Measurements from ENCODE around the gene DNAAF5. TPM values are rescaled to one million over a fixed set of nuclear protein-coding genes. Genes with fewer than 3 reads are reported as not detected.

Gene DNAAF5
- total and polyA plus RNA-seq, 9 of the 15 experiments (the other 6 are each of a cell fraction or from before 2014, with no cell fraction given) = 3.1 to 69.7 (median 19.1) TPM

DNA sequence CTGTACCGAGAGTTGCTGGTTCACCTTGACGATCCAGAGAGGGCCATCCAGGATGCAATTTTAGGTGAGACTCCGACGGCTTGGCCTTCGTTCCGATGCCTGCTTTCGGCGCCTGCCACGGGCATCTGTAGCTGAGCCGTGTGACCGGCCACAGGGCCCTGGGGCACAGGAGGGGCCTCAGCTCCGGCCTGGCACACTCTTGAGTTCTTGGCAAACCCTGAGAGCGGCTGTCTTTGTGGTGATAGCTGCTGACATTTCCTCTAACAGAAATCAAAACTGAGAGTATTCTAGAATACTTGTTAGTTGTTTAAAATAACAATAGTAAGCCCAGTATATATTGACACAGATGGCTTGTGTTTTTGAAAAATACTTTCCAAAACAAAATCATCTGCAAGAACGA lies 53.6 kb downstream of the DNAAF5 start:
- no peaks in the 10 kb centered on the region for H4K20me1 ChIP-seq (replicated peaks; ENCODE audit: control insufficient read depth, insufficient read depth, low read length)
- WGBS (ENCODE audit: insufficient coverage, low coverage, missing lambda C conversion rate) = 96% methylated on average over 14 of the region's 14 CpGs
- intact Hi-C loops (cut with micrococcal nuclease) (loop anchor here (10.0 kb wide), 1 partner anchor 185 kb away; no protein-coding TSS in a partner anchor), in situ Hi-C loops (cut with MboI) (no loop called here)
- H3K9ac ChIP-seq (ENCODE audit: insufficient read depth in 1 of 2, low read depth in 2 of 2, low read length in 2 of 2) = no peak overlapping the region
- H2AFZ ChIP-seq (ENCODE audit: low read depth, low read length) = no peak overlapping the region
- CTCF ChIA-PET (ENCODE audit: low intra/inter-chr PET ratio) = no interaction called here
- DNase-seq (ENCODE audit: extremely low read depth in 1 of 4, low spot score in 3 of 4) = no peak
- H3K4me1 ChIP-seq (replicated peaks in 1 of 2; ENCODE audit: control insufficient read depth in 2 of 2, insufficient read depth in 2 of 2, low read length in 2 of 2) = no peaks in the 10 kb centered on the region; a peak in 1 of 5 replicates
- H3K4me2 ChIP-seq (ENCODE audit: insufficient read depth, low read length) = no peak overlapping the region
- no peaks in the 10 kb centered on the region for H3K79me2 ChIP-seq (ENCODE audit: control insufficient read depth, insufficient read depth, low read length)
- no peak overlapping the region for H3K27ac ChIP-seq (ENCODE audit: extremely low read depth, low read depth, low read length)
- peaks cover 98% of the 10 kb centered on the region for H3K36me3 ChIP-seq (ENCODE audit: control insufficient read depth, insufficient read depth, low read length)
- no TSS peak for BruUV-seq (replicated peaks)
- no peaks in the 10 kb centered on the region for H3K27me3 ChIP-seq (ENCODE audit: control insufficient read depth in 2 of 2, insufficient read depth in 2 of 2, low read length in 2 of 2)
- H3K4me3 ChIP-seq = no peak overlapping the region
- H3K9me1 ChIP-seq (ENCODE audit: control insufficient read depth, insufficient read depth, low read length) = no peaks in the 10 kb centered on the region
- POLR2A ChIA-PET = no interaction called here
- ATAC-seq = no peak
- no peaks in the 10 kb centered on the region for H3K9me3 ChIP-seq (replicated peaks; ENCODE audit: control insufficient read depth, insufficient read depth, low read depth, low read length)
- FAIRE-seq = no peak
- TF ChIP-seq NRF1 (conservative IDR thresholded peaks at IDR 0.05 in 1 of 2, IDR thresholded peaks at IDR 0.05 in 1 of 2) = no peak
- TF ChIP-seq TEAD2 (tag; IDR thresholded peaks at IDR 0.05) = no peak
- TF ChIP-seq, protein P1, sequence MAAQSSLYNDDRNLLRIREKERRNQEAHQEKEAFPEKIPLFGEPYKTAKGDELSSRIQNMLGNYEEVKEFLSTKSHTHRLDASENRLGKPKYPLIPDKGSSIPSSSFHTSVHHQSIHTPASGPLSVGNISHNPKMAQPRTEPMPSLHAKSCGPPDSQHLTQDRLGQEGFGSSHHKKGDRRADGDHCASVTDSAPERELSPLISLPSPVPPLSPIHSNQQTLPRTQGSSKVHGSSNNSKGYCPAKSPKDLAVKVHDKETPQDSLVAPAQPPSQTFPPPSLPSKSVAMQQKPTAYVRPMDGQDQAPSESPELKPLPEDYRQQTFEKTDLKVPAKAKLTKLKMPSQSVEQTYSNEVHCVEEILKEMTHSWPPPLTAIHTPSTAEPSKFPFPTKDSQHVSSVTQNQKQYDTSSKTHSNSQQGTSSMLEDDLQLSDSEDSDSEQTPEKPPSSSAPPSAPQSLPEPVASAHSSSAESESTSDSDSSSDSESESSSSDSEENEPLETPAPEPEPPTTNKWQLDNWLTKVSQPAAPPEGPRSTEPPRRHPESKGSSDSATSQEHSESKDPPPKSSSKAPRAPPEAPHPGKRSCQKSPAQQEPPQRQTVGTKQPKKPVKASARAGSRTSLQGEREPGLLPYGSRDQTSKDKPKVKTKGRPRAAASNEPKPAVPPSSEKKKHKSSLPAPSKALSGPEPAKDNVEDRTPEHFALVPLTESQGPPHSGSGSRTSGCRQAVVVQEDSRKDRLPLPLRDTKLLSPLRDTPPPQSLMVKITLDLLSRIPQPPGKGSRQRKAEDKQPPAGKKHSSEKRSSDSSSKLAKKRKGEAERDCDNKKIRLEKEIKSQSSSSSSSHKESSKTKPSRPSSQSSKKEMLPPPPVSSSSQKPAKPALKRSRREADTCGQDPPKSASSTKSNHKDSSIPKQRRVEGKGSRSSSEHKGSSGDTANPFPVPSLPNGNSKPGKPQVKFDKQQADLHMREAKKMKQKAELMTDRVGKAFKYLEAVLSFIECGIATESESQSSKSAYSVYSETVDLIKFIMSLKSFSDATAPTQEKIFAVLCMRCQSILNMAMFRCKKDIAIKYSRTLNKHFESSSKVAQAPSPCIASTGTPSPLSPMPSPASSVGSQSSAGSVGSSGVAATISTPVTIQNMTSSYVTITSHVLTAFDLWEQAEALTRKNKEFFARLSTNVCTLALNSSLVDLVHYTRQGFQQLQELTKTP (IDR thresholded peaks at IDR 0.05; ENCODE audit: low read depth in 1 of 2, partially characterized antibody in 2 of 2) = no peak
- no peak for TF ChIP-seq KAT2B (IDR thresholded peaks at IDR 0.05; ENCODE audit: low read depth, low read length)
- TF ChIP-seq SMAD1 (IDR thresholded peaks at IDR 0.05; ENCODE audit: low read depth, low read length, partially characterized antibody) = no peak
- TF ChIP-seq, protein P2, sequence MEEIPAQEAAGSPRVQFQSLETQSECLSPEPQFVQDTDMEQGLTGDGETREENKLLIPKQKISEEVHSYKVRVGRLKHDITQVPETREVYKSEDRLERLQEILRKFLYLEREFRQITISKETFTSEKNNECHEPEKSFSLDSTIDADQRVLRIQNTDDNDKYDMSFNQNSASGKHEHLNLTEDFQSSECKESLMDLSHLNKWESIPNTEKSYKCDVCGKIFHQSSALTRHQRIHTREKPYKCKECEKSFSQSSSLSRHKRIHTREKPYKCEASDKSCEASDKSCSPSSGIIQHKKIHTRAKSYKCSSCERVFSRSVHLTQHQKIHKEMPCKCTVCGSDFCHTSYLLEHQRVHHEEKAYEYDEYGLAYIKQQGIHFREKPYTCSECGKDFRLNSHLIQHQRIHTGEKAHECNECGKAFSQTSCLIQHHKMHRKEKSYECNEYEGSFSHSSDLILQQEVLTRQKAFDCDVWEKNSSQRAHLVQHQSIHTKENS (CRISPR knock-in tag; IDR thresholded peaks at IDR 0.05) = no peak
- no peak for TF ChIP-seq ERF (CRISPR knock-in tag; IDR thresholded peaks at IDR 0.05)
- TF ChIP-seq RUNX1 (IDR thresholded peaks at IDR 0.05; ENCODE audit: low read depth) = no peak
- TF ChIP-seq, protein P3, sequence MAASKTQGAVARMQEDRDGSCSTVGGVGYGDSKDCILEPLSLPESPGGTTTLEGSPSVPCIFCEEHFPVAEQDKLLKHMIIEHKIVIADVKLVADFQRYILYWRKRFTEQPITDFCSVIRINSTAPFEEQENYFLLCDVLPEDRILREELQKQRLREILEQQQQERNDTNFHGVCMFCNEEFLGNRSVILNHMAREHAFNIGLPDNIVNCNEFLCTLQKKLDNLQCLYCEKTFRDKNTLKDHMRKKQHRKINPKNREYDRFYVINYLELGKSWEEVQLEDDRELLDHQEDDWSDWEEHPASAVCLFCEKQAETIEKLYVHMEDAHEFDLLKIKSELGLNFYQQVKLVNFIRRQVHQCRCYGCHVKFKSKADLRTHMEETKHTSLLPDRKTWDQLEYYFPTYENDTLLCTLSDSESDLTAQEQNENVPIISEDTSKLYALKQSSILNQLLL (CRISPR knock-in tag; IDR thresholded peaks at IDR 0.05; ENCODE audit: borderline replicate concordance) = no peak
- TF ChIP-seq MEF2A (IDR thresholded peaks at IDR 0.05; ENCODE audit: control insufficient read depth, low read depth, low read length) = no peak
- no peak for TF ChIP-seq MTA2 (IDR thresholded peaks at IDR 0.05; ENCODE audit: low read depth)
- TF ChIP-seq CEBPG (CRISPR knock-in tag; IDR thresholded peaks at IDR 0.05) = no peak
- no peak for TF ChIP-seq CEBPG (tag; conservative IDR thresholded peaks at IDR 0.05 in 1 of 2, IDR thresholded peaks at IDR 0.05 in 1 of 2)
- TF ChIP-seq, protein P4, sequence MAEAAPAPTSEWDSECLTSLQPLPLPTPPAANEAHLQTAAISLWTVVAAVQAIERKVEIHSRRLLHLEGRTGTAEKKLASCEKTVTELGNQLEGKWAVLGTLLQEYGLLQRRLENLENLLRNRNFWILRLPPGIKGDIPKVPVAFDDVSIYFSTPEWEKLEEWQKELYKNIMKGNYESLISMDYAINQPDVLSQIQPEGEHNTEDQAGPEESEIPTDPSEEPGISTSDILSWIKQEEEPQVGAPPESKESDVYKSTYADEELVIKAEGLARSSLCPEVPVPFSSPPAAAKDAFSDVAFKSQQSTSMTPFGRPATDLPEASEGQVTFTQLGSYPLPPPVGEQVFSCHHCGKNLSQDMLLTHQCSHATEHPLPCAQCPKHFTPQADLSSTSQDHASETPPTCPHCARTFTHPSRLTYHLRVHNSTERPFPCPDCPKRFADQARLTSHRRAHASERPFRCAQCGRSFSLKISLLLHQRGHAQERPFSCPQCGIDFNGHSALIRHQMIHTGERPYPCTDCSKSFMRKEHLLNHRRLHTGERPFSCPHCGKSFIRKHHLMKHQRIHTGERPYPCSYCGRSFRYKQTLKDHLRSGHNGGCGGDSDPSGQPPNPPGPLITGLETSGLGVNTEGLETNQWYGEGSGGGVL (CRISPR knock-in tag; IDR thresholded peaks at IDR 0.05) = no peak
- no peak for TF ChIP-seq COPS2 (conservative IDR thresholded peaks at IDR 0.05)
- no peak for TF ChIP-seq ZSCAN29 (IDR thresholded peaks at IDR 0.05)

Measured in K562 (cell line).